HG03442 (cell line): Measurements from ENCODE around the gene ZEB2.

Experiments
- ATAC-seq: cut with Tn5 transposase; IDR thresholded peaks from one replicate; pipeline ENCODE4 v1.9.1; 2021; ENCODE audit warnings: mild to moderate bottlenecking, moderate library complexity; ENCODE audit not compliant: unreplicated experiment

Gene ZEB2

GRCh38 chr2:144472911-144473310 is 47.0 kb downstream of the ZEB2 start:
- no peak for ATAC-seq

GRCh38 chr2:144472046-144472412 is 47.9 kb downstream of the ZEB2 start:
- no peak for ATAC-seq

GRCh38 chr2:144471305-144472045 is 48.4 kb downstream of the ZEB2 start:
- ATAC-seq: peak; percentile 84

- ATAC-seq: no peak
Measured at GRCh38 chr2:144470816-144471215, 49.1 kb downstream of the ZEB2 start.

DNA sequence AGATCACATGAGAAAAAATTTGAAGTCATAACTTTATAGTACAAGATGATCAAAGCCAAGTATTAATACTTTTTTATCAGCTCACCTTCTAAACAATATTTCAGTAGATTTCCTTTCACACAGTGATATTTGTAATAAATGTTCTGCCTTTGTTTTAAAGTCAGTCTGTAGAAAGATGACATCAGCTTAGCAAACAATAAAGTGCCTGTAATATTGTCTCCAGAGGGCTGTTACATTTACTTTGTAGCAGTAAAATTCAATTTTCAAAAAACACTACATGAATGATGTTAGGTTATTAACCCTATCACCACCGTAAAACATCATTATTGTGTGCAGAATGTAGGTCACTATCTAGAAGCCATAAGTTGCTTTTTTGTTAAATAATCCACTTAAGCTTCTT is 49.6 kb downstream of the ZEB2 start:
- ATAC-seq: no peak

DNA sequence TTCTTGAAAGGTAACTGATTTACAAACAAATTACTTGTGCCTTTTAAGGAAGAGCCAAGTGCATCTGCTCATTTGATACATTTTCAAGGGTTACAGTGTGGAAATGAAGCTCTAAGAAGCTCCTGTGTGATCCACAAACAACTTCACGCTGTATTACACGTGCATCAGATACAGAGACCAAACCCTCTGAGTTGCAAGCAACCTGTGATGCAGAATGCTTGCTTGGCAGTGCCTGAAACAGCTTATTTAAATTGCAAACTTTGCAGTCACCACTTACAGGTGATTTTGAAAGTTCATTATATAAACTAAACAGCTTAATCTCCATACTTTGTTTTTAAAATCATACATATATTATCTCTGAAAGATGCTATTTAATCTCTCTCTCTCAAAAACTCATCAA is 50.1 kb downstream of the ZEB2 start:
- no peak for ATAC-seq

DNA sequence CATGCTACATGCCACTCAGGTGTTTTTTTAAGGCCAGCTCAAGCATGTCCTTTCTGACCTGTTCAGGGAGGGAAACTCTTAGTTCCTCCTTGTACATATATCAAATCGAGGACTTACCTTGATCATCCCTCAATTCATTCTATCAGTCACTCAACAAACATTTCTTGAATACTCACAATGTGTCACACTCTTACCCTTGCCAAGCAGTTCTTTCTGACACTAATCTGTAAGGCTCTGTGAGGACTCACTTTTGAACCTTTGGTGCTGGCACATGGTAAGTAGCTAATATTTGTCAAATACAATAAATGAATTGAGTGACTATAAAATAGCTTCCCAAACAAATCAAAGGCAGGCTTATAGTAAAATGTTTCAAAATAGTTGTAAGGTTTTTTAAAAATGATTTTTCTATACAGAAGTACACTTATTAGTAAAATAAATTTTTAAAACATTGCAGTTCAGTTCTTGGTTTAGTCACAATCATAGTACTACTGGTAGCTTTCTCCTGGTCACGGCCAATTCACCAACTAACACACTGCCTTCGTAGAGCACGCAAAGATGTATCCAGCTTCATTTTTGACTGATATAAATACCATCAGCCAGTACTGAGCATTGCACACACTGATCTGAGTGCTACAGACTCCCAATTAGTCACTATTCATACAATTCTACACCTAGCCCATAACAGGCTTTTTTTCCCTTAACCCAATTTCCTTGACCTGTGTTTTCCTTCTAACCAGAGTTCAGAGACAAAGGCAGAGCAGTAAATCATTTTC is 50.9 kb downstream of the ZEB2 start:
- ATAC-seq: no peak

DNA sequence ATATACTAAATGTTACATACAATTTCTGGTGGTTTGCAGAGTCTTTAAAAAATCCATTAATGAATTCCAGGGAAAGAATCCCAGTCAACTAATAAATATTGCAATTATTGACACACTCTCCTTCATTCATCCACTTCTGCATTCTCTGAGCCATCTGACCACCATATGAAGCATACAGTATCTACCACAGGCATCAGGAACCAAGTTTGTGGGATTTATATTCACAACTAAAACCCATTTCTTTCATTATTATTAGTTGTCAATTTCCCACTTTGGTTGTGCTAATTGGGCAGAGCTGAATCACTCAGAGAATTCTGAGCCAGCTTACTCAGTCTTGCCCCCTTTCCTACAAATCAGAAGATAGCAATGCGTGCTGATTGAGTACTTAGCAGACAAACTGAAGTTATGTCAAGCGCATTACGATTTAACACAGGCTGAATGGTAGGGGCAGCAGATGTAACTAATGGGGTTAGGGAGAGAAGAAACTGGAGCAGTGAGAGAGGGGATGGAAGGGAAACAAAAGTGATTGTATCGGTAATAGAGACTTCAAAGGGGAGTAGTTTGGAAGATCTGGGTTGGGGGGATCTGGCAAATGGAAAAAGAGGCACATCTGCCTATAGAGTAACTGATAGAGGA is 52.3 kb downstream of the ZEB2 start:
- ATAC-seq: no peak

- no peak for ATAC-seq
Measured at GRCh38 chr2:144466637-144467036, 53.3 kb downstream of the ZEB2 start.

- ATAC-seq: no peak
Measured at GRCh38 chr2:144465749-144466148, 54.2 kb downstream of the ZEB2 start.

- ATAC-seq: no peak
Measured at GRCh38 chr2:144464730-144465129, 55.2 kb downstream of the ZEB2 start.

GRCh38 chr2:144463266-144463665 is 56.7 kb downstream of the ZEB2 start:
- no peak for ATAC-seq

DNA sequence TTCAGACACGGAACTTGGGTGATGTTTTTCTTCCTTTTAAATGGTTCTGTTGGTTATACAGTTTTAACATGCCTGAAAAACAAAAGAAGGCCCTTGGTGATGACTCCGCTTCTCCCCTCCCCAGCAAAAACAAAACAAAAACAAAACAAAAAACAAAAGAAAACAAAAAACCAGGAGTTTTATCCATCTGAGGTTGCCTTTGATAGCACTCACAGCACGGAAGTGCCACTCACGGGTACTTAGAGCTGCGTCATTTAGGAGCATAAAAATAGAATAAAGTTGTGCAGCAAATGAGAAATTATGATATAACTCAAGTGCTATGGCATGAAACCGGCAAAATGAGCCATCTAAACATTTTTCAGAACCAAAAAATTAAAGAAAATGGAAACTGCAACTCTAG is 57.7 kb downstream of the ZEB2 start:
- ATAC-seq: no peak

DNA sequence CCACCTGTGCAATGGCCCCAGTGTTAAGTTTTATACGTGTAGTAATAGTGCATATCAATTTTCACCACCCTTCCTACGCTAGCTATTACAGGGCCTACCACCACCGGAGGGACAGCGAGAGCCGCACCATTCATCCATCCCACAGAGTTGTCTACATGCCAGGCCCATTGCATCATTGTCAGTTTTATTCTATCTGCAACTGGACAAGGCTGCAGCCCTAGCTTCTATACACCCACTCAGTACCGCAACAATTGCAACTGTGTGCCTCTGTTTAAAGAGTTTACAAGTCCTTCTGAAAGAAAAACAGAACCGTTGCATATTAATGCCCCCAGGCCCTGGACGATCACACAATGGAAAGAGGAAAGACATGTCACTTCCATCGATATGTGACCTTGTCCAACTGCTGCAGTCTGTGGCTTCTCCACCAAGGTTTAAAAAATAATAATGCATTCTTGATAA is 58.6 kb downstream of the ZEB2 start:
- ATAC-seq: no peak

DNA sequence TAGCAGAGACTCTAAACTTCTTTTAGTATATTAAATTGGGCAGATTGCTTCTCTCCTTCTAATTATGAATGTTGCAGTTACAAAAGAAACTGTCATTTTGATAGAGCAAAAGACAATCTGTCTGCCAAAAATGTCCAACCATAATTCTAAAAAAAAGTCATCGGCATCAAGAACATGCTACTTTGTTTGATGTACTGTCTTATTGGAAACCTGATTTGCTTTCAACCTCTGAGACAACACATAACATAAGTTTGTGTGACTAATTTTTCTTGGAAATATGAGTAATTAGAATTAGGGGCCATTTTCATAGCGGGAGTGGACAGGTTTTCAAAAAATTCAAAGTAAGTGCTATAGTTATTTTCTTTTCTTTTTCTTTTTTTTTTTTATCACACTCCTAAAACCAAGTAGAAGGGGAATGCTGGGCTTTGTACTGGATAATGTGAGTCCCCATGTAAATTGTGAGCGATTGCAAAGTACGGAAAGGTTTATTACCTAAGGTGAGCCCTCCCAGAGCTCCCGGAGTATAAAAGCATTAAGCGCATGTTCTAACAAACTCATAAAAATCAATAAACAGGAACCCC is 59.1 kb downstream of the ZEB2 start:
- no peak for ATAC-seq

- no peak for ATAC-seq
Measured at GRCh38 chr2:144459937-144460336, 60.0 kb downstream of the ZEB2 start.

- no peak for ATAC-seq
Measured at GRCh38 chr2:144459286-144459685, 60.6 kb downstream of the ZEB2 start.

GRCh38 chr2:144458541-144458940 is 61.4 kb downstream of the ZEB2 start:
- ATAC-seq: no peak

DNA sequence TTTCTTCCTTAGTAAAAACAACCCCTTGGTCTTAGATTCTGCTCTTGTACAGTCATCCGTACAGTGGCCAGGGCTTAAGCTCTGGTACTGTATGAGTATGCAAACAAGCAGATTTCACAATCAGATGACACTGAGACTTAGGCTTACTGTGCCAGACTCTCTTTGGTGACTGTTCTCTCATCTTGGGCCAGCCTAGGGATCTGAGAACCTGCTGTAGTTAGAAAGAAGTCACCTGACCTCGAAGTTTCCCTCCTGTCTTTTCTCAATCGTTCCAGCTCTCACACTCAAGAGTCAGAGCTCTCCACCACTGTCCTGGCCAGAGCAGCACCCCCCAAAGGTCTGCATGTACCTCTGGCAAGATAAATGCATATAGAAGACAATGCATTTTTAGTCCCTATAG is 63.2 kb downstream of the ZEB2 start:
- ATAC-seq: no peak

DNA sequence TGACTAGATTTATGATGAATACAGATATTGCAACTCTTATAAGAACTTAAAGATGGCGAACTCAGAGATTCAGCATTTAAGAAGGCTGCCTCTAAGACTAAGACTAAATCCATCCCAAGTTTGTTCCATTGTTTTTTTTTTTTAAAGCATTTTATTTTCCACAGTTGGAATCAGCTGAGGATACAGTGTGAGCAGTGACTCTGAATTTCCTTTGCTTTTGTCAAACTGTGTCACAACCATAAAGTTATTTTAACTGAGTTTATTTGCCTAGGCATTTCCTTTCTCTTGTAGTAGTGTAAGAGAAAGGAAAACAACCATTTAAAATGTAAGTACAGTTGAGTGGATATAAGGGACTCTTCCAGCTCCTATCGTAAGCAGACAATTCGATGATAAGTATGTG is 63.9 kb downstream of the ZEB2 start:
- ATAC-seq: no peak

DNA sequence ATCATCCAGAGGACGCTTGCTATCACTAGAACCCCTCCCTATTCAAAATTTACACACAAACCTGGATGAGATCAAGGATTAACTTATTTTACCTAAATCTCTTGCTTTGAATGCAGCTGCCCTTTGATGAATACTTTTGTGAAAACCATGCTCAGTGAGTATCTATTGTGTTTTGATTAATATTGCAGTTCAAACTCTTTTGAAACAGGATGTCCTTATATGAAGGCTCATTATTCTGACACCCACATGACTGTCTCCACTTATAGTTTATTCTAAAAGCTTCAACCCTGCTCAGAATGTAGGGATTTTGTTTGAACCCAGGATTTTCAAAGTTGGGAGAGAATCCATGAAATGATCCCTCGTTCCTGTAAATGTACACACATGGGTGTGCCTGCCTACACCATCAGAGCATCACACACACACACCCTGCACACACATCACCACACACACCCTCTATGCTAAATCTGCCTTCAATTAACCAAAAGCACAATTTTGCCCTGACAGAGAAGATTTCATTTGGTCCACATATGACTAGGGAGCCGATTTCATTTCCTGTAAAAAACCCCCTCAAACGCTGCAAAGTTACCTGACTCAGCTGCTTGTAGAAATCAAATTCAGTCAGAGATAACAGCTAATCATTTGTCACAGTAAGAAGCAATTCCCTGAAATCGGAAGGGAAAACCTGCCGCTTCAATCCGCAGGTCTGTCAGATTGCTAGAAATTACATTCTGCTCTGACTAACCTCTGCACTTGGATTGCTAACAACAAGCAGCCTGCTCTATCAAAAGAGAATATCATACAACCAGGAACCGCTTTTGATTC is 65.2 kb downstream of the ZEB2 start:
- ATAC-seq: peak; percentile 76
